ENCODE data around the gene DOCK3.

DNA sequence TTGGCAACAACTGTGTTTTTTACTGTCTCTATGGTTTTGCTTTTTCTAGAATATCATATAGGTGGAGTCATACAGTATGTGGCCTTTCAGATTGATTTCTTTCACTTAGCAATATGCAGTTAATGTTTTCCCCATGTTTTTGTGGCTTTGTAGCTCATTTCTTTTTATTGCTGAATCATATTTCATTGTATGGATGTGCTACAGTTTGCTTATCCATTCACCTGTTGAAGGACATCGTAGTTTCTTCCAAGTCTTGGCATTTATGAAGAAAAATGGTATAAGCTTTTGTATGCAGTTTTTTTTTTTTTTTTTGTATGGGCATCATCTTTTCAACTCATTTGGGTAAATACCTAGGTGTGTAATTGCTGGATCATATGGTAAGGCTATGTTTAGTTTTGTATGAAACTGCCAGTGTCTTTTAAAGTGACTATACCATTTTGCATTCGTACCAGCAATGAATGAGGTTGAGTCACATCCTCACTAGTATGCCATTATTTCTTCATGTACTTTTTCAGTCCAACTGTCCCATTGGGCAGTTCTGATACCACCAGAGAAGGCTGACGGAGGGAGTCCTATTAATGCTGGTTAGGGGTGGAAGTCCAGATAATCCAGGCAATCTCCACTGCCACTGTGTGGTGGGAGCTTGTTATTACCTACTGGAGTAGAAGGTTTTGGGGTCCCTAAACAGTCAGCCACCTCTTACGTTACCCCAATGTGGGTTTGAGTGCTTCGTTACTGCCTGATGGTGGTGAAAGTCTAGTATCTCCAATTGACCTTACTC, 210.5 kb downstream of the DOCK3 start:
- TF ChIP-seq FOXP2 (optimal IDR thresholded peaks at IDR 0.05; ENCODE audit: borderline replicate concordance, extremely low read depth, extremely low read length, insufficient read depth) (no peak), POLR2AphosphoS5 (IDR thresholded peaks at IDR 0.05; ENCODE audit: low read depth, low read length) (no peak), TAF1 (IDR thresholded peaks at IDR 0.05; ENCODE audit: borderline replicate concordance, insufficient read depth, low read length) (no peak), REST (IDR thresholded peaks at IDR 0.05; ENCODE audit: insufficient read depth in 1 of 2, low read depth in 2 of 2, low read length in 2 of 2) (no peak), SIN3A (IDR thresholded peaks at IDR 0.05; ENCODE audit: borderline replicate concordance, insufficient read depth, low read length) (no peak)

Measured in PFSK-1 (cell line).